Activated T-cell treated with anti-CD3 and anti-CD28 coated beads, Interleukin-2, amount 50 U/mL, for 24 hours (primary cell): ENCODE data around the gene SCNN1A.
A peak's percentile ranks its signal among the peaks of the same experiment; 100 is the strongest.

Source experiments
- DNase-seq: peaks from one replicate; pipeline ENCODE4 v3.0.0-alpha.2; 2020
- H3K27ac Mint-ChIP-seq: 2 replicates; pipeline ENCODE4 v1.8.0; 2020; ENCODE audit warnings: mild to moderate bottlenecking, mixed read lengths
- H3K27me3 Mint-ChIP-seq: 2 replicates; pipeline ENCODE4 v1.8.0; 2020; ENCODE audit warnings: mixed read lengths
- H3K36me3 Mint-ChIP-seq: 2 replicates; pipeline ENCODE4 v1.8.0; 2020; ENCODE audit warnings: low read depth, mixed read lengths
- H3K4me1 Mint-ChIP-seq: 2 replicates; pipeline ENCODE4 v1.8.0; 2020; ENCODE audit warnings: low read depth, mixed read lengths
- H3K4me3 Mint-ChIP-seq: 2 replicates; pipeline ENCODE4 v1.8.0; 2020; ENCODE audit warnings: mild to moderate bottlenecking, moderate library complexity, mixed read lengths
- H3K9me3 Mint-ChIP-seq: 2 replicates; pipeline ENCODE4 v1.8.0; 2020; ENCODE audit warnings: mixed read lengths

The SCNN1A gene

GRCh38 chr12:6367065-6367968 lies 8.0 kb downstream of the SCNN1A start:
- Mint-ChIP-seq H3K4me3 (no peak overlapping the region), H3K36me3 (no peaks in the 10 kb centered on the region), H3K27ac (peak overlapping the region; percentile 74), H3K27me3 (no peaks in the 10 kb centered on the region), H3K9me3 (no peaks in the 10 kb centered on the region), H3K4me1 (peaks cover 35% of the 10 kb centered on the region)
- no peak for DNase-seq

GRCh38 chr12:6364044-6364374 lies 11.4 kb downstream of the SCNN1A start:
- DNase-seq, result no peak

GRCh38 chr12:6363330-6364043 lies 11.9 kb downstream of the SCNN1A start:
- no peaks in the 10 kb centered on the region for H3K27me3 Mint-ChIP-seq
- DNase-seq, result peak; percentile 83
- peaks cover 42% of the 10 kb centered on the region for H3K4me1 Mint-ChIP-seq
- H3K4me3 Mint-ChIP-seq, result peak overlapping the region; percentile 75
- no peaks in the 10 kb centered on the region for H3K36me3 Mint-ChIP-seq
- H3K27ac Mint-ChIP-seq, result peak overlapping the region; percentile 75
- no peaks in the 10 kb centered on the region for H3K9me3 Mint-ChIP-seq

More at GRCh38 chr12:6364044-6364374, 11.4 kb downstream of the SCNN1A start:
- Mint-ChIP-seq H3K4me1 (peaks cover 45% of the 10 kb centered on the region), H3K9me3 (no peaks in the 10 kb centered on the region), H3K27ac (peak overlapping the region; percentile 71), H3K27me3 (no peaks in the 10 kb centered on the region), H3K36me3 (no peaks in the 10 kb centered on the region), H3K4me3 (peak overlapping the region; percentile 75)

DNA sequence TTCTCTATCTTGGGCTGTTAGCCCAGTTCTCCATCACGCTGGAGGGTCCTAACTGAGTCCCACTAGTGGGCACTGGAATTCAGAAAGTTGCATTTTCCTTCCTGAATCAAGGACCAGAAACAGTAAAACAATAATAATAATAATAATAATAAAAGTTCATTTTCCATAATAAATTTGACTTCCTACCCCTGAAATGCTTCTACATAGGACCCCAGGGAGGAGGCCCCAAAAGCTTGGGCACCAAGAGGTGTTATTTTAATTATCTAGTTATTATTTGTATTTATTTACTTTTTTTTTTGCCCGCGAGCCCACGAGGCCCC lies 12.4 kb downstream of the SCNN1A start:
- peaks cover 36% of the 10 kb centered on the region for H3K4me1 Mint-ChIP-seq
- H3K9me3 Mint-ChIP-seq, result no peaks in the 10 kb centered on the region
- peak overlapping the region; percentile 75 for H3K4me3 Mint-ChIP-seq
- H3K36me3 Mint-ChIP-seq, result no peaks in the 10 kb centered on the region
- DNase-seq, result no peak
- H3K27me3 Mint-ChIP-seq, result no peaks in the 10 kb centered on the region
- H3K27ac Mint-ChIP-seq, result no peak overlapping the region

GRCh38 chr12:6362403-6362802 lies 13.0 kb downstream of the SCNN1A start:
- no peaks in the 10 kb centered on the region for H3K27me3 Mint-ChIP-seq
- H3K9me3 Mint-ChIP-seq, result no peaks in the 10 kb centered on the region
- DNase-seq, result no peak
- peak overlapping the region; percentile 4 for H3K27ac Mint-ChIP-seq
- no peak overlapping the region for H3K4me3 Mint-ChIP-seq
- H3K4me1 Mint-ChIP-seq, result peaks cover 31% of the 10 kb centered on the region
- no peaks in the 10 kb centered on the region for H3K36me3 Mint-ChIP-seq

GRCh38 chr12:6361834-6362233 lies 13.5 kb downstream of the SCNN1A start:
- no peak overlapping the region for H3K4me3 Mint-ChIP-seq

GRCh38 chr12:6360578-6361490 lies 14.5 kb downstream of the SCNN1A start:
- Mint-ChIP-seq H3K27ac (no peak overlapping the region), H3K4me3 (no peak overlapping the region), H3K36me3 (no peaks in the 10 kb centered on the region), H3K27me3 (no peaks in the 10 kb centered on the region), H3K9me3 (no peaks in the 10 kb centered on the region), H3K4me1 (peaks cover 29% of the 10 kb centered on the region)
- no peak for DNase-seq

More at GRCh38 chr12:6361834-6362233, 13.5 kb downstream of the SCNN1A start:
- no peaks in the 10 kb centered on the region for H3K36me3 Mint-ChIP-seq
- H3K27ac Mint-ChIP-seq, result peak overlapping the region; percentile 4
- no peaks in the 10 kb centered on the region for H3K9me3 Mint-ChIP-seq
- DNase-seq, result no peak
- peaks cover 27% of the 10 kb centered on the region for H3K4me1 Mint-ChIP-seq
- no peaks in the 10 kb centered on the region for H3K27me3 Mint-ChIP-seq

DNA sequence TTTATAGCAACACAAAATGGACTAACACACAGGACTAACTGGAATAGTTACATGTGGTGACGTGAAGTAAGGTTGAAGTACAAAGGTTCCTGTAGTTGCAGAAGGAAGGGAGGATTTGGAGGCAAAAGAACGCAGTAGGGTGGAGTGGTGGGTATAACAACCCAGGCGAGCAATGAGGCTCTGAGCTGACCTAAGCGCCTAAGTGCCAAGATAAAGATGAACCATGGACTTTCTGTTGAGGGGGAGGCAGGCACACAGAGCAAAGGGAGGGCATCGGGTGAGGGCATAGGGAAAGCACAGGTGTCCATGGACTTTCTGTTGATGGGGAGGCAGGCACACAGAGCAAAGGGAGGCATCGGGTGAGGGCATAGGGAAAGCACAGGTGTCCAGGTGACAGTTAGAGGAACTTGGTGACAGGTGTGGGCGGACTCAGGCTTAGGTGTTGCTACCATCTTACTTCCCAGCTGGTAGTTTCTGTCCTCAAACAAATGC lies 15.2 kb downstream of the SCNN1A start:
- Mint-ChIP-seq H3K27ac (no peak overlapping the region), H3K4me3 (no peak overlapping the region), H3K9me3 (no peaks in the 10 kb centered on the region), H3K36me3 (no peaks in the 10 kb centered on the region), H3K4me1 (peaks cover 29% of the 10 kb centered on the region), H3K27me3 (no peaks in the 10 kb centered on the region)
- no peak for DNase-seq

- H3K9me3 Mint-ChIP-seq, result no peaks in the 10 kb centered on the region
- no peaks in the 10 kb centered on the region for H3K27me3 Mint-ChIP-seq
- no peak overlapping the region for H3K4me3 Mint-ChIP-seq
- H3K36me3 Mint-ChIP-seq, result no peaks in the 10 kb centered on the region
- no peak for DNase-seq
- H3K4me1 Mint-ChIP-seq, result peaks cover 26% of the 10 kb centered on the region
- no peak overlapping the region for H3K27ac Mint-ChIP-seq
These were observed 16.5 kb downstream of the SCNN1A start for GRCh38 chr12:6358881-6359280.

DNA sequence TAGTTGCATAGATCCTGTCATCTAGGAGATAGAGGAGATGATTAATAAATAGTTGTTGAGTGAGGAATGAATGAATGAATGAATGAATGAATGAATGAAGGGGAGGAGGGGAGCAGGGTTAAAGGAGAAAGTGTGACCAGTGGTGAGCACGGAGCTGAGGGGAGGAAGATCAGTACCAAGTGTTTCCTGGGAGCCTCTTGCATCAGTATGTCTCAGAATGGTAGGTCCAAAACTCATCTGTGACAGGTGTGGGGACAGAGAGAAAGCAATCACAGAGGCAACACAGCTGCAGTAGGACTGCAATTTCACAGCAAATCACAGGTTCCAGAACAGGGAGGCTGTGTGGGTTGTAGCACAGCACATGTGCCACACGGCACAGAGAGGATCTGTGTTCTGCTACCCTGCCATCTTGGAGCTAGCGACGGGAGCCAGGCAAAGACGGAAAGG lies 19.0 kb downstream of the SCNN1A start:
- Mint-ChIP-seq H3K9me3 (no peaks in the 10 kb centered on the region), H3K4me1 (peaks cover 13% of the 10 kb centered on the region), H3K36me3 (no peaks in the 10 kb centered on the region), H3K27ac (no peak overlapping the region), H3K27me3 (no peaks in the 10 kb centered on the region), H3K4me3 (no peak overlapping the region)
- no peak for DNase-seq

GRCh38 chr12:6355491-6356373 lies 19.6 kb downstream of the SCNN1A start:
- H3K27ac Mint-ChIP-seq, result no peak overlapping the region

DNA sequence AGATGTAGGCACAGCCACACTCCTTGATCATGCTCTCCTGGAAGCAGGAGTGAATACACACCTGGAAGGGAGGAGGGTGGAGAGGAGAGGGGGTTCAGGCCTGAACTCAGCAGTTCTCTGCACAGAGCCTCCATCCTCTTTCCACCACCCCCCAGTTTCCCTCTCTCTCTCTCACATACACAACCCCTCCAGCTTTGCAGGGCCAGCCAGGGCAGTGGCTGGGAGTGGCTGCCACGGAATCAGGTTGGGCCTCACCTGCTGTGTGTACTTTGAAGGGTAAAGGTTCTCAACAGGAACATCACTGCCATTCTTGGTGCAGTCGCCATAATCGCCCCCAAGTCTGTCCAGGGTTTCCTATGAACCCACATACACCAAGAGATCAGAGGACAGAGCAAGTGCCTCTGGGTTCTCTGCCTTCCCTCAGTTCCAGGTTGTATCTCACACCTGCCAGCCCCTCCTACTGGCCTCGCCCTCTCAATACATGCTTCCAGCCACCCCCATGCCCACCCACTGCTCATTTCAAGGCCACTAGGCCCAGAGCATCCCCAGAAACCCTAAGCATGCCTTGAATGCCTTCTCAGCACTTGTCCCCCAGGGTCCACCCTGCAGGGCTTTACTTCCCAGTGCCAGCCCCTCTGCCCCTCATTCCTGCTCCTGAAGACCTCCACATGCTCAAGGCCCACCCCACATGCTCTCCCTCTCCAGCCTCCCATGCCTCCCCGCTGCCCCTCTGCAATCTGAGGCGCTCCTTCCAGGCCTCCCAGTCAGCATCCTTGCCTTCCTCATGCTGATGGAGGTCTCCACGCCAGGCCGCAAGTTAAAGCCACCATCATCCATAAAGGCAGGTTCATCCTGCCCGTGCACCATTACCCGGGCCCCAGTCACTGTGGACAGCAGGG lies 20.6 kb downstream of the SCNN1A start:
- no peak overlapping the region for H3K27ac Mint-ChIP-seq
- DNase-seq, result no peak
- no peaks in the 10 kb centered on the region for H3K27me3 Mint-ChIP-seq
- H3K4me1 Mint-ChIP-seq, result peaks cover 2% of the 10 kb centered on the region
- H3K36me3 Mint-ChIP-seq, result no peaks in the 10 kb centered on the region
- no peaks in the 10 kb centered on the region for H3K9me3 Mint-ChIP-seq
- no peak overlapping the region for H3K4me3 Mint-ChIP-seq

More at GRCh38 chr12:6355491-6356373, 19.6 kb downstream of the SCNN1A start:
- H3K27me3 Mint-ChIP-seq, result no peaks in the 10 kb centered on the region
- H3K4me3 Mint-ChIP-seq, result no peak overlapping the region
- no peaks in the 10 kb centered on the region for H3K9me3 Mint-ChIP-seq
- H3K36me3 Mint-ChIP-seq, result no peaks in the 10 kb centered on the region
- H3K4me1 Mint-ChIP-seq, result peaks cover 8% of the 10 kb centered on the region
- DNase-seq, result no peak
